H1 (cell line): ENCODE results near the gene MUC5B. TPM values are rescaled to one million over a fixed set of nuclear protein-coding genes. Genes with fewer than 3 reads are reported as not detected.

Experiments used
- CTCF ChIA-PET: fragments of 300-600 bp; sonication (Branson Sonifier 250); formaldehyde crosslinking; loops from one replicate; lab custom pipeline; 2021; ENCODE audit not compliant: partially characterized antibody; lab: Charles Lee
- POLR2A ChIA-PET: fragments of 300-600 bp; sonication (Branson Sonifier 250); formaldehyde crosslinking; loops from one replicate; lab custom pipeline; 2021; ENCODE audit warnings: inconsistent platforms; ENCODE audit not compliant: partially characterized antibody; lab: Charles Lee
- DNase-seq, 2 experiments: peaks; one replicate each; pipeline versions ENCODE4 v3.0.0 to v3.0.0-alpha.2; 2010 to 2022; ENCODE audit warnings: low spot score in 2 of 2, low read depth in 1 of 2, mixed read lengths in 1 of 2
- FAIRE-seq: peaks from 2 replicates; lab custom pipeline; 2011; peaks lifted over from hg19 to GRCh38; lab: Jason Lieb, UNC
- H2AFZ ChIP-seq: 2 replicates; pipeline ENCODE4 v1.8.1; 2012; ENCODE audit warnings: low read length, inconsistent platforms
- H2AK5ac ChIP-seq: 2 replicates; pipeline ENCODE4 v1.6.1; 2013; ENCODE audit warnings: low read depth, low read length
- H2BK120ac ChIP-seq: replicated peaks from 2 replicates; pipeline ENCODE3; 2013; ENCODE audit warnings: low read depth, low read length, inconsistent platforms
- H2BK12ac ChIP-seq: 2 replicates; pipeline ENCODE4 v1.6.1; 2013; ENCODE audit warnings: low read depth, low read length
- H2BK15ac ChIP-seq: 2 replicates; pipeline ENCODE4 v1.6.1; 2013; ENCODE audit warnings: low read length
- H2BK20ac ChIP-seq: 2 replicates; pipeline ENCODE4 v1.6.1; 2013; ENCODE audit warnings: low read length
- H2BK5ac ChIP-seq: 2 replicates; pipeline ENCODE4 v1.6.1; 2013; ENCODE audit warnings: low read depth, low read length
- H3K14ac ChIP-seq: 2 replicates; pipeline ENCODE4 v1.6.1; 2013; ENCODE audit warnings: inconsistent platforms; ENCODE audit not compliant: insufficient read length
- H3K18ac ChIP-seq: 2 replicates; pipeline ENCODE4 v1.6.1; 2013; ENCODE audit warnings: low read length; ENCODE audit errors: extremely low read depth
- H3K23ac ChIP-seq: 2 replicates; pipeline ENCODE4 v1.6.1; 2013; ENCODE audit warnings: inconsistent platforms; ENCODE audit not compliant: insufficient read length
- H3K23me2 ChIP-seq: 2 replicates; pipeline ENCODE4 v1.6.1; 2013; ENCODE audit warnings: low read depth, low read length
- H3K27ac ChIP-seq: 2 replicates; pipeline ENCODE4 v1.6.1; 2011; ENCODE audit warnings: low read depth, low read length, inconsistent platforms
- H3K27me3 ChIP-seq, 4 experiments: replicated peaks in 1 of 4; 1 replicate in 1 of 4; 2 replicates in 3 of 4; pipeline versions ENCODE4 v1.6.1 to v1.8.1; 2011 to 2013; ENCODE audit warnings: low read length in 3 of 4, mild to moderate bottlenecking in 3 of 4, inconsistent platforms in 2 of 4, mixed read lengths in 2 of 4, moderate library complexity in 1 of 4; ENCODE audit not compliant: control insufficient read depth in 3 of 4, insufficient read depth in 3 of 4; ENCODE audit errors: extremely low read depth in 1 of 4
- H3K36me3 ChIP-seq, 4 experiments: 2 replicates each; pipeline versions ENCODE4 v1.6.1 to v1.8.1; 2011 to 2013; ENCODE audit warnings: mild to moderate bottlenecking in 4 of 4, low read length in 3 of 4, moderate library complexity in 2 of 4, control low read depth in 1 of 4, inconsistent platforms in 1 of 4; ENCODE audit not compliant: insufficient read depth in 4 of 4, control insufficient read depth in 2 of 4
- H3K4ac ChIP-seq: replicated peaks from 2 replicates; pipeline ENCODE3; 2013; ENCODE audit warnings: low read length, low read depth, mixed read lengths, inconsistent platforms; ENCODE audit not compliant: insufficient read length
- H3K4me1 ChIP-seq, 4 experiments: replicated peaks in 1 of 4; 1 replicate in 1 of 4; 2 replicates in 3 of 4; pipeline versions ENCODE4 v1.6.1 to v1.8.1; 2011 to 2013; ENCODE audit warnings: low read length in 3 of 4, inconsistent platforms in 2 of 4, mixed read lengths in 1 of 4; ENCODE audit not compliant: insufficient read depth in 4 of 4, control insufficient read depth in 3 of 4
- H3K4me2 ChIP-seq, 2 experiments: 2 replicates each; pipeline versions ENCODE4 v1.6.1 to v1.8.1; 2011 to 2013; ENCODE audit warnings: low read depth in 2 of 2, low read length in 2 of 2, control low read depth in 1 of 2, inconsistent platforms in 1 of 2, mild to moderate bottlenecking in 1 of 2; ENCODE audit not compliant: insufficient read depth in 1 of 2
- H3K4me3 ChIP-seq, 4 experiments: fragments of 200-600, 300-600 bp in 1 of 4; sonication (generic), shearing (Covaris generic), sonication (Bioruptor Twin) in 1 of 4; 2 replicates each; pipeline versions ENCODE4 v1.5.1 to v1.8.1; 2011 to 2016; ENCODE audit warnings: low read length in 4 of 4, low read depth in 3 of 4, control low read depth in 2 of 4, inconsistent platforms in 2 of 4, mild to moderate bottlenecking in 2 of 4, mixed read lengths in 1 of 4, moderate library complexity in 1 of 4; ENCODE audit not compliant: insufficient read depth in 2 of 4; ENCODE audit errors: extremely low read depth in 1 of 4
- H3K56ac ChIP-seq: replicated peaks from 2 replicates; pipeline ENCODE3; 2013; ENCODE audit warnings: low read depth, mild to moderate bottlenecking, mixed read lengths, low read length, inconsistent platforms; ENCODE audit not compliant: insufficient read length
- H3K79me1 ChIP-seq: 2 replicates; pipeline ENCODE4 v1.6.1; 2013; ENCODE audit warnings: low read depth, low read length, control low read depth
- H3K79me2 ChIP-seq, 2 experiments: 2 replicates each; pipeline versions ENCODE4 v1.6.1 to v1.8.1; 2012 to 2013; ENCODE audit warnings: low read length in 2 of 2, mild to moderate bottlenecking in 2 of 2, inconsistent platforms in 1 of 2; ENCODE audit not compliant: insufficient read depth in 2 of 2, control insufficient read depth in 1 of 2
- H3K9ac ChIP-seq, 4 experiments: replicated peaks in 1 of 4; 1 replicate in 1 of 4; 2 replicates in 3 of 4; pipeline versions ENCODE4 v1.6.1 to v1.8.1; 2011 to 2013; ENCODE audit warnings: low read depth in 3 of 4, low read length in 3 of 4, control low read depth in 2 of 4, mild to moderate bottlenecking in 2 of 4, moderate library complexity in 2 of 4, inconsistent platforms in 1 of 4; ENCODE audit errors: extremely low read depth in 1 of 4
- H3K9me3 ChIP-seq, 2 experiments: 2 replicates each; pipeline versions ENCODE4 v1.6.1 to v1.8.1; 2012 to 2013; ENCODE audit warnings: mild to moderate bottlenecking in 2 of 2, moderate library complexity in 2 of 2, control low read depth in 1 of 2, inconsistent platforms in 1 of 2, low read depth in 1 of 2, low read length in 1 of 2, mixed read lengths in 1 of 2; ENCODE audit not compliant: insufficient read depth in 2 of 2
- H4K20me1 ChIP-seq, 2 experiments: replicated peaks in 1 of 2; 2 replicates each; pipeline versions ENCODE3 to v1.8.1; 2011 to 2013; ENCODE audit warnings: inconsistent platforms in 2 of 2, low read length in 2 of 2, mild to moderate bottlenecking in 1 of 2; ENCODE audit not compliant: insufficient read depth in 2 of 2, control insufficient read depth in 1 of 2
- H4K5ac ChIP-seq: 2 replicates; pipeline ENCODE4 v1.6.1; 2013; ENCODE audit warnings: low read length, low read depth, mixed read lengths, inconsistent platforms; ENCODE audit not compliant: insufficient read length
- H4K8ac ChIP-seq: 2 replicates; pipeline ENCODE4 v1.8.0; 2013; ENCODE audit warnings: mild to moderate bottlenecking, moderate library complexity, low read length, inconsistent platforms; ENCODE audit not compliant: insufficient read depth; ENCODE audit errors: extremely low read depth
- H4K91ac ChIP-seq: replicated peaks from 2 replicates; pipeline ENCODE3; 2013; ENCODE audit warnings: low read length, mixed read lengths, inconsistent platforms; ENCODE audit not compliant: insufficient read length
- CHD1 ChIP-seq: IDR thresholded peaks from 2 replicates; pipeline ENCODE4 v1.6.1; 2012; ENCODE audit warnings: low read depth, low read length, improper control_type of control experiment
- CHD2 ChIP-seq: IDR thresholded peaks from 2 replicates; pipeline ENCODE4 v1.6.1; 2012; ENCODE audit warnings: low read length, improper control_type of control experiment
- CTBP2 ChIP-seq: IDR thresholded peaks from 2 replicates; pipeline ENCODE4 v1.7.0; 2011; ENCODE audit warnings: borderline replicate concordance, mild to moderate bottlenecking, moderate library complexity, mixed read lengths, low read length; ENCODE audit not compliant: insufficient read depth, insufficient read length
- CTCF ChIP-seq, 3 experiments: IDR thresholded peaks; 1 replicate in 2 of 3; 2 replicates in 1 of 3; pipeline versions ENCODE4 v1.5.1 to v1.6.1; 2011; ENCODE audit warnings: low read length in 3 of 3, mild to moderate bottlenecking in 3 of 3, inconsistent platforms in 2 of 3, low read depth in 1 of 3, moderate library complexity in 1 of 3; ENCODE audit not compliant: insufficient read depth in 1 of 3; ENCODE audit errors: control extremely low read depth in 1 of 3
- EZH2 ChIP-seq: fragments of 200-600 bp; sonication (generic); IDR thresholded peaks from 2 replicates; pipeline ENCODE4 v1.7.1; 2012; ENCODE audit warnings: low read depth, mild to moderate bottlenecking, moderate library complexity, low read length, inconsistent platforms; ENCODE audit not compliant: severe bottlenecking
- FOSL1 ChIP-seq: IDR thresholded peaks from 2 replicates; pipeline ENCODE4 v1.6.1; 2011; ENCODE audit warnings: mild to moderate bottlenecking, low read depth, low read length, moderate library complexity; ENCODE audit not compliant: insufficient read depth
- HDAC6 ChIP-seq: IDR thresholded peaks from one replicate; pipeline ENCODE4 v1.7.1; 2012; ENCODE audit warnings: low read depth, mild to moderate bottlenecking, inconsistent platforms, low read length, moderate library complexity
- KDM4A ChIP-seq: IDR thresholded peaks from one replicate; pipeline ENCODE4 v1.7.1; 2012; ENCODE audit warnings: low read depth, mild to moderate bottlenecking, moderate library complexity, low read length, inconsistent platforms; ENCODE audit not compliant: severe bottlenecking
- MAFK ChIP-seq: IDR thresholded peaks from 2 replicates; pipeline ENCODE4 v1.6.1; 2012; ENCODE audit warnings: low read depth, mild to moderate bottlenecking, improper control_type of control experiment, low read length
- NRF1 ChIP-seq: IDR thresholded peaks from 2 replicates; pipeline ENCODE4 v1.6.1; 2011; ENCODE audit warnings: mild to moderate bottlenecking, low read depth, low read length, improper control_type of control experiment
- TBP ChIP-seq: IDR thresholded peaks from 2 replicates; pipeline ENCODE4 v1.6.1; 2011; ENCODE audit warnings: low read depth, low read length, improper control_type of control experiment
- YY1 ChIP-seq: IDR thresholded peaks from 2 replicates; pipeline ENCODE4 v1.6.1; 2011; ENCODE audit warnings: low read depth, mild to moderate bottlenecking, low read length
- WGBS, 2 experiments: shearing (Covaris generic) in 1 of 2; methylation state at CpG; one replicate each; pipeline versions ENCODE4 v1.1.6 to v1.1.7; 2013 to 2015; ENCODE audit warnings: low lambda C conversion rate in 2 of 2, mixed read lengths in 2 of 2, inconsistent platforms in 1 of 2, low coverage in 1 of 2, missing lambda C conversion rate in 1 of 2; ENCODE audit not compliant: insufficient replicate concordance in 2 of 2, insufficient coverage in 1 of 2, insufficient read length in 1 of 2; ENCODE audit errors: extremely low coverage in 1 of 2, missing lambda C conversion rate in 1 of 2; 5-methylcytosine and 5-hydroxymethylcytosine counted together
- polyA plus RNA-seq, 7 experiments: library from polyadenylated mRNA; depleted of rRNA in 3 of 7; stranded (reverse) in 5 of 7; unstranded in 2 of 7; fragments of >200 nt in 5 of 7; fragments of 200-250 nt in 2 of 7; gene quantifications; 1 replicate in 5 of 7; 2 replicates in 1 of 7; 4 replicates in 1 of 7; pipeline versions ENCODE4 v1.2.1 to v1.2.3, GENCODE V29; 2011 to 2013; ENCODE audit warnings: missing spikeins in 2 of 7, mixed read lengths in 2 of 7
- total RNA-seq: library from RNA; stranded (reverse); fragmentation: NEBNext Ultra II Directional; extraction: Animal tissue kit (Norgen Biotek cat#: 25700); gene quantifications from 2 replicates; pipeline ENCODE4 v1.2.1, GENCODE V29; 2021

MUC5B gene
- total and polyA plus RNA-seq, 2 of the 8 experiments (the other 6 are each of a cell fraction or from before 2014, with no cell fraction given), result 0.02 to 0.03 TPM

GRCh38 chr11:1271406-1271805 lies 48.5 kb downstream of the MUC5B start:
- no peak overlapping the region for H3K18ac ChIP-seq
- no peak overlapping the region for H2AFZ ChIP-seq
- DNase-seq (no peak), FAIRE-seq (no peak)
- no peak overlapping the region for H3K4me3 ChIP-seq
- POLR2A ChIA-PET, result no interaction called here
- H2BK5ac ChIP-seq, result no peak overlapping the region
- H3K23me2 ChIP-seq, result no peaks in the 10 kb centered on the region
- no peaks in the 10 kb centered on the region for H3K27me3 ChIP-seq
- no peak overlapping the region for H3K9ac ChIP-seq
- H3K14ac ChIP-seq, result no peak overlapping the region
- H3K23ac ChIP-seq, result no peak overlapping the region
- no peak overlapping the region for H2BK15ac ChIP-seq
- H3K79me2 ChIP-seq, result no peaks in the 10 kb centered on the region
- no peak overlapping the region for H3K56ac ChIP-seq
- peaks cover 2 to 6% (median 5%) of the 10 kb centered on the region in 4 experiments; a peak in 5 of 8 replicates for H3K36me3 ChIP-seq
- WGBS, 2 experiments, result 88% methylated on average over 9 of the region's 9 CpGs; no CpG with 5 or more reads in 1 of the 2 experiments
- H2BK120ac ChIP-seq, result no peak overlapping the region
- H4K91ac ChIP-seq, result no peak overlapping the region
- no peaks in the 10 kb centered on the region for H3K79me1 ChIP-seq
- H3K27ac ChIP-seq, result no peak overlapping the region
- CTCF ChIA-PET, result interaction anchor here (0.6 to 1.4 kb wide), 3 partner anchors 22 to 870 kb away, joined by 3 read pairs; no protein-coding TSS in a partner anchor
- no peak overlapping the region for H4K8ac ChIP-seq
- no peak overlapping the region for H3K4ac ChIP-seq
- no peaks in the 10 kb centered on the region; a peak in 1 of 4 replicates for H3K9me3 ChIP-seq
- no peak overlapping the region for H3K4me2 ChIP-seq
- no peak overlapping the region for H4K5ac ChIP-seq
- H4K20me1 ChIP-seq, result peaks cover 0 to 2% of the 10 kb centered on the region in 2 experiments
- no peaks in the 10 kb centered on the region for H3K4me1 ChIP-seq
- H2AK5ac ChIP-seq, result no peak overlapping the region
- no peak overlapping the region for H2BK12ac ChIP-seq
- no peak overlapping the region for H2BK20ac ChIP-seq
- TF ChIP-seq EZH2 (no peak), HDAC6 (no peak), CTBP2 (no peak), CHD2 (no peak), CTCF (IDR thresholded peaks at IDR 0.05; ENCODE audit: control extremely low read depth in 1 of 3, insufficient read depth in 1 of 3, low read depth in 1 of 3, low read length in 3 of 3) (no peak), MAFK (no peak), YY1 (no peak), CHD1 (no peak), KDM4A (no peak), FOSL1 (no peak), NRF1 (no peak), TBP (no peak)
